Measurements from ENCODE around the gene PODNL1. TPM values are rescaled to one million over a fixed set of nuclear protein-coding genes. Genes with fewer than 3 reads are reported as not detected.
A peak's percentile ranks its signal among the peaks of the same experiment; 100 is the strongest.

PODNL1 gene
- total RNA-seq, 5 donors from 2014 or later (not counting 1 experiment from before 2014, with no cell fraction given) = 0.09 TPM; not detected in 4

DNA sequence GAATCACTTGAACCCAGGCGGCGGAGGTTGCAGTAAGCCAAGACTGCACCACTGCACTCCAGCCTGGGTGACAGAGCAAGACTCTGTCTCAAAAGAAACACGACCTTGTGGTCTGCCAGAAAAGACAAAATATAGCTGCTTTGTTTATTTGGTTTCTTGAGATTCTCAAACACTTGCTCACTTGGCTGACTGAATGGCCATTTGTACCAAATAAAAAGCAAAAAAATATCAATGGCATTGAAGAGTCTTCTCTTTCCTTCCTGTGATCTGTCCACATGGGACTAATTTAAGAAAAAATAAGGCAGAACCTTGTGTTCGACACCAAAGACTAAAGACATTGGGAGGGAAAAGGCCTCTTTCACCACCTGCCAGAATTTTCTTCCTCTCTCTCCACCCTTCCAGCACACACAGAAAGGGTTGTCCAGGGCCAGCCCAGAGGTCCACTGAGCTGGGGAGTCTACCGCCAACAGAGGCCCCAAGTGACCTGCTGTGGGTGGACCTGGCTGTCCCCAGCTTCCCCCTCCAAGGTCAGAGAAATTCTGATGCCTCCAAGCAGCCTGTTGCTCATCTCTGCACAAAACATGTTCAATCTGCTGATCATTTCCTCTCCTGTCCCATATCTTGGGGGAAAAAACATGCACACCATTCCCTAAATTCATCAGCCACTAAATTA is 38.2 kb downstream of the PODNL1 start:
- H3K27me3 Mint-ChIP-seq = no peaks in the 10 kb centered on the region
- Histone ChIP-seq H3K36me3 (ENCODE audit: control insufficient read depth in 2 of 2, extremely low read depth in 1 of 2, insufficient read depth in 1 of 2, low read length in 1 of 2) (no peaks in the 10 kb centered on the region), H3K4me3 (ENCODE audit: control insufficient read depth in 1 of 2, extremely low read depth in 1 of 2, low read length in 1 of 2) (no peak overlapping the region), H3K9me3 (no peaks in the 10 kb centered on the region), H3K27ac (ENCODE audit: low read length) (no peak overlapping the region), H3K4me1 (ENCODE audit: control insufficient read depth in 1 of 2, extremely low read depth in 1 of 2, insufficient read depth in 2 of 2, low read length in 2 of 2) (peaks cover 0 to 3% of the 10 kb centered on the region in 2 experiments), H3K27me3 (replicated peaks in 1 of 2; ENCODE audit: control insufficient read depth in 2 of 2, extremely low read depth in 1 of 2, insufficient read depth in 2 of 2, low read length in 1 of 2) (no peaks in the 10 kb centered on the region)
- WGBS (ENCODE audit: insufficient coverage) = 83% methylated on average over 4 of the region's 5 CpGs
- H3K4me1 Mint-ChIP-seq = peaks cover 0 to 12% (median 0%) of the 10 kb centered on the region in 3 donors
- ChIA-PET POLR2A (no interaction called here), CTCF (interaction anchor here (0.6 to 0.8 kb wide), 2 partner anchors 620 to 1178 kb away, joined by 3 read pairs; no protein-coding TSS in a partner anchor)
- H3K9me3 Mint-ChIP-seq = no peaks in the 10 kb centered on the region
- H3K4me3 Mint-ChIP-seq = no peak overlapping the region
- no peaks in the 10 kb centered on the region for H3K36me3 Mint-ChIP-seq
- no peak overlapping the region for H3K27ac Mint-ChIP-seq
- DNase-seq (no peak), ATAC-seq (replicated peaks in 1 of 4) (no peak)

DNA sequence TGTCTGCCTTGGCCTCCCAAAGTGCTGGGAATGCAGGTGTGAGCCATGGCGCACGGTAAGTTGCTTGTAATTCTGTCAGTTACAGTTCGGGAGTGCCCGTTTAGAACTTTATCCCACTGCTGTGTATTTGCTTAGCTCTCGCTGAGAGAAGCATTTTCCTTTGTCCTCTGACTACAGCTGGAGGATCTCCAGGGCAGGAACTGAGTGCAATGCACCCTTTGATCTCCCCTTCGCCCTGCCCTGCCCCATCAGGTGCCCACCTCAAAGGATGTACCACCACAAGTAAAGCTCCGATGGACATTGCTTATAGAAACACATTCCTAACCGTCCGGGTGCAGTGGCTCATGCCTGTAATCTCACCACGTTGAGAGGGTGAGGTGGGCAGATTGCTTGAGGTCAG is 38.8 kb downstream of the PODNL1 start:
- ATAC-seq (replicated peaks in 1 of 4) (no peak), DNase-seq (no peak)
- Mint-ChIP-seq H3K4me3 (no peak overlapping the region), H3K27ac (peak overlapping the region in 1 of 2 donors; percentile 11), H3K9me3 (no peaks in the 10 kb centered on the region), H3K4me1 (peaks cover 0 to 7% (median 0%) of the 10 kb centered on the region in 3 donors), H3K36me3 (no peaks in the 10 kb centered on the region), H3K27me3 (no peaks in the 10 kb centered on the region)
- H3K27me3 ChIP-seq (replicated peaks in 1 of 2; ENCODE audit: control insufficient read depth in 2 of 2, extremely low read depth in 1 of 2, insufficient read depth in 2 of 2, low read length in 1 of 2) = no peaks in the 10 kb centered on the region
- H3K27ac ChIP-seq (ENCODE audit: low read length) = no peak overlapping the region
- H3K4me1 ChIP-seq (ENCODE audit: control insufficient read depth in 1 of 2, extremely low read depth in 1 of 2, insufficient read depth in 2 of 2, low read length in 2 of 2) = peaks cover 0 to 3% of the 10 kb centered on the region in 2 experiments
- no peaks in the 10 kb centered on the region for H3K9me3 ChIP-seq
- H3K36me3 ChIP-seq (ENCODE audit: control insufficient read depth in 2 of 2, extremely low read depth in 1 of 2, insufficient read depth in 1 of 2, low read length in 1 of 2) = no peaks in the 10 kb centered on the region
- no peak overlapping the region for H3K4me3 ChIP-seq (ENCODE audit: control insufficient read depth in 1 of 2, extremely low read depth in 1 of 2, low read length in 1 of 2)
- 82% methylated on average over 6 of the region's 10 CpGs for WGBS (ENCODE audit: insufficient coverage)
- CTCF ChIA-PET = no interaction called here
- POLR2A ChIA-PET = no interaction called here

DNA sequence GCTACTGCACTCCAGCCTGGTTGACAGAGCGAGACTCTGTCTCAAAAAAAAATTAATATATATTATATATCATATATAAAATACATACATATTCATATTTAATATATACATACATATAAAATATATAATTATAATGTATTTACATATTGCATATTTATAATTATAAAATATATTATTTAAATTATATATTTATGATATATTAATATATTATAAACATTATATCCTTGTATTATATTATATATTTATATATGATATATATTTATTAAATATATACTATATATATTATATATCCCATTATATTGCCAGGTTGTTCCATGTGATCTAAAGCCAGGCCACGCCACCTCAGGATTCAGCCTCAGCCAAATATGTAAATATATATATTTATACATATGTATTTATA is 42.0 kb downstream of the PODNL1 start:
- Histone ChIP-seq H3K4me1 (ENCODE audit: control insufficient read depth in 1 of 2, extremely low read depth in 1 of 2, insufficient read depth in 2 of 2, low read length in 2 of 2) (no peaks in the 10 kb centered on the region), H3K36me3 (ENCODE audit: control insufficient read depth in 2 of 2, extremely low read depth in 1 of 2, insufficient read depth in 1 of 2, low read length in 1 of 2) (no peaks in the 10 kb centered on the region), H3K27ac (ENCODE audit: low read length) (no peak overlapping the region), H3K27me3 (replicated peaks in 1 of 2; ENCODE audit: control insufficient read depth in 2 of 2, extremely low read depth in 1 of 2, insufficient read depth in 2 of 2, low read length in 1 of 2) (no peaks in the 10 kb centered on the region), H3K4me3 (ENCODE audit: control insufficient read depth in 1 of 2, extremely low read depth in 1 of 2, low read length in 1 of 2) (no peak overlapping the region), H3K9me3 (no peaks in the 10 kb centered on the region)
- DNase-seq (no peak), ATAC-seq (replicated peaks in 1 of 4) (no peak)
- WGBS (ENCODE audit: insufficient coverage) = no CpG with 5 or more reads among the region's 2 CpGs
- Mint-ChIP-seq H3K36me3 (no peaks in the 10 kb centered on the region), H3K4me1 (no peaks in the 10 kb centered on the region), H3K4me3 (no peak overlapping the region), H3K27me3 (no peaks in the 10 kb centered on the region), H3K27ac (no peak overlapping the region), H3K9me3 (no peaks in the 10 kb centered on the region)
- ChIA-PET CTCF (interaction anchor here in 1 of 2 donors (0.6 kb wide), 1 partner anchor 426 kb away, joined by 4 read pairs; no protein-coding TSS in a partner anchor), POLR2A (no interaction called here)

DNA sequence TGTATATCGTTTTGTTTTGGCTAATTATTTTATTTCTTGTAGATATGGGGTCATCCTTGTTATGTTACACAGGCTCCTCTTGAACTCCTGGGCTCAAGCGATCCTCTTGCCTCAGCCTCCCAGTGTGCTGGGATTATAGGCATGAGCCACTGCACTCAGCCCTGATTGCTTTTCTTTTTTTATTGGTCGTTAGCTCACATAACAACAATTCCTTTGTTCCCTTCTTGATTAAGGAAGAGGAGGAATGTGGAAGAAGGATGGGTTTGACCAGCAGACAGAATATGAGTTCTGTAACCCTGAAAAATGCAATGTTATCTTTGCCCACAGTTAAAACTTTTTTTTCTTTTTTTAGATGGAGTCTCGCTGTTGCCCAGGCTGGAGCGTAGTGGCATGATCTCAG is 43.7 kb downstream of the PODNL1 start:
- Mint-ChIP-seq H3K36me3 (no peaks in the 10 kb centered on the region), H3K4me1 (no peaks in the 10 kb centered on the region), H3K27me3 (no peaks in the 10 kb centered on the region), H3K27ac (no peak overlapping the region), H3K4me3 (no peak overlapping the region), H3K9me3 (no peaks in the 10 kb centered on the region)
- Histone ChIP-seq H3K27me3 (replicated peaks in 1 of 2; ENCODE audit: control insufficient read depth in 2 of 2, extremely low read depth in 1 of 2, insufficient read depth in 2 of 2, low read length in 1 of 2) (no peaks in the 10 kb centered on the region), H3K9me3 (no peaks in the 10 kb centered on the region), H3K4me3 (ENCODE audit: control insufficient read depth in 1 of 2, extremely low read depth in 1 of 2, low read length in 1 of 2) (no peak overlapping the region), H3K27ac (ENCODE audit: low read length) (no peak overlapping the region), H3K36me3 (ENCODE audit: control insufficient read depth in 2 of 2, extremely low read depth in 1 of 2, insufficient read depth in 1 of 2, low read length in 1 of 2) (no peaks in the 10 kb centered on the region), H3K4me1 (ENCODE audit: control insufficient read depth in 1 of 2, extremely low read depth in 1 of 2, insufficient read depth in 2 of 2, low read length in 2 of 2) (no peaks in the 10 kb centered on the region)
- ChIA-PET POLR2A (no interaction called here), CTCF (no interaction called here)
- DNase-seq (no peak), ATAC-seq (replicated peaks in 1 of 4) (no peak)
- WGBS (ENCODE audit: insufficient coverage) = 100% methylated on average over 2 of the region's 5 CpGs

DNA sequence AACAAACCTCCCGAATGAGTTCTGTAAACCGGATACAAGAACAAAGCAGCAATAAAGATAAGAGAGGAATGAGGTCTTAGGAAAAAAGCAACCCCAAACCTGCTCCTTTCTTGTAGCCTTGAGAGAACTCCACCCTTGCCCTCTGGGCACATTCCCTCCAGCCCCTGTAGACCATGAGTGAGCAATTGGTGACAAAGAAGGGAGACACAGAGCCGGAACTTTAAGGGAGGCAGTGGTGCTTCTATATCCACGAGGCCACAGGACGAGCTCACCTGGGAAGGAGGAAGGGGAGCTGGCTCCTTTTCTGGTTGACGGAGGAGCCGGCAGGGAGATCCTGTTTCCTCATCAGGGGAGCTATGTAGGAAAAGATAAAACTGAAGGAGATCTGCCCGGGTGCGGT is 45.3 kb downstream of the PODNL1 start:
- Mint-ChIP-seq H3K27ac (no peak overlapping the region), H3K9me3 (no peaks in the 10 kb centered on the region), H3K36me3 (no peaks in the 10 kb centered on the region), H3K4me3 (no peak overlapping the region), H3K27me3 (no peaks in the 10 kb centered on the region), H3K4me1 (no peaks in the 10 kb centered on the region)
- ChIA-PET CTCF (interaction anchor here in 1 of 2 donors (0.6 kb wide), 1 partner anchor 164 kb away, joined by 5 read pairs; no protein-coding TSS in a partner anchor), POLR2A (no interaction called here)
- Histone ChIP-seq H3K36me3 (ENCODE audit: control insufficient read depth in 2 of 2, extremely low read depth in 1 of 2, insufficient read depth in 1 of 2, low read length in 1 of 2) (no peaks in the 10 kb centered on the region), H3K4me3 (ENCODE audit: control insufficient read depth in 1 of 2, extremely low read depth in 1 of 2, low read length in 1 of 2) (no peak overlapping the region), H3K27me3 (replicated peaks in 1 of 2; ENCODE audit: control insufficient read depth in 2 of 2, extremely low read depth in 1 of 2, insufficient read depth in 2 of 2, low read length in 1 of 2) (no peaks in the 10 kb centered on the region), H3K9me3 (no peaks in the 10 kb centered on the region), H3K4me1 (ENCODE audit: control insufficient read depth in 1 of 2, extremely low read depth in 1 of 2, insufficient read depth in 2 of 2, low read length in 2 of 2) (peaks cover 0 to 9% of the 10 kb centered on the region in 2 experiments), H3K27ac (ENCODE audit: low read length) (no peak overlapping the region)
- ATAC-seq (replicated peaks in 1 of 4) (no peak), DNase-seq (no peak)
- 90% methylated on average over 5 of the region's 9 CpGs for WGBS (ENCODE audit: insufficient coverage)

DNA sequence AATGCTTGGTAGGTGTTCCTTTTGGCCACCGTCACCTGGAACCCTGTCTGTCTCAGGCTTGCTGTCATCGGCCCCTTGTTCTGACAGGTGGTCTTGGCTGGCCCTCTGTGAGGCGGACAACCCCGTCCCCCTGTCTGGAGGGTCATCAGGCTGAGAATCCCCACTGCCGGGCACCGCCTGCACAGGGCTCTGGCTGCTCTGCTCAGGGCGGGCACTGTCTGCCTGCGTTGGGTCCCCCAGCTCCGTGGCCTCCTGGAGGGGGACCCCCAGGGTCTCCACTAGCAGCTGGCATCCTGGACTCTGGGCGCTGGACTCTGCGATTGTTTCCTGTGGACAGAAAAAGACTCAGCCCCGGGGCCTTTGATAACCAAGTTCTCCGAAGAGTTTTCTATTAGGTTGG is 48.1 kb downstream of the PODNL1 start:
- Mint-ChIP-seq H3K9me3 (no peaks in the 10 kb centered on the region), H3K27me3 (no peaks in the 10 kb centered on the region), H3K27ac (no peak overlapping the region), H3K4me3 (no peak overlapping the region), H3K4me1 (peaks cover 0 to 12% (median 11%) of the 10 kb centered on the region in 3 donors), H3K36me3 (no peaks in the 10 kb centered on the region)
- no peak overlapping the region for H3K27ac ChIP-seq (ENCODE audit: low read length)
- H3K4me3 ChIP-seq (ENCODE audit: control insufficient read depth in 1 of 2, extremely low read depth in 1 of 2, low read length in 1 of 2) = no peak overlapping the region
- no peaks in the 10 kb centered on the region for H3K36me3 ChIP-seq (ENCODE audit: control insufficient read depth in 2 of 2, extremely low read depth in 1 of 2, insufficient read depth in 1 of 2, low read length in 1 of 2)
- CTCF ChIA-PET = interaction anchor here in 1 of 2 donors (0.6 kb wide), 1 partner anchor 21 kb away, joined by 5 read pairs; no protein-coding TSS in a partner anchor
- no peaks in the 10 kb centered on the region for H3K27me3 ChIP-seq (replicated peaks in 1 of 2; ENCODE audit: control insufficient read depth in 2 of 2, extremely low read depth in 1 of 2, insufficient read depth in 2 of 2, low read length in 1 of 2)
- POLR2A ChIA-PET = no interaction called here
- ATAC-seq (replicated peaks in 1 of 4) = no peak
- WGBS (ENCODE audit: insufficient coverage) = 94% methylated on average over 12 of the region's 13 CpGs
- DNase-seq = no peak
- H3K4me1 ChIP-seq (ENCODE audit: control insufficient read depth in 1 of 2, extremely low read depth in 1 of 2, insufficient read depth in 2 of 2, low read length in 2 of 2) = peaks cover 0 to 36% of the 10 kb centered on the region in 2 experiments
- no peaks in the 10 kb centered on the region for H3K9me3 ChIP-seq

Measured in T-cell (primary cell).